Skeletal muscle tissue (tissue), 4 donors: ENCODE results near the gene HMCN1. TPM values are rescaled to one million over a fixed set of nuclear protein-coding genes. Genes with fewer than 3 reads are reported as not detected.

Experiments used
- H3K27ac ChIP-seq: one replicate; pipeline ENCODE4 v1.7.0; 2013; ENCODE audit warnings: mild to moderate bottlenecking, low read depth, low read length, inconsistent platforms
- H3K27me3 ChIP-seq, 3 donors: one replicate each; pipeline ENCODE4 v1.7.0; 2013; ENCODE audit warnings: low read length in 3 of 3; ENCODE audit not compliant: control insufficient read depth in 3 of 3, insufficient read depth in 3 of 3
- H3K36me3 ChIP-seq, 3 donors: one replicate each; pipeline ENCODE4 v1.7.0; 2013; ENCODE audit warnings: low read length in 3 of 3; ENCODE audit not compliant: control insufficient read depth in 3 of 3, insufficient read depth in 3 of 3
- H3K4me1 ChIP-seq, 3 donors: one replicate each; pipeline ENCODE4 v1.7.0; 2013; ENCODE audit warnings: low read length in 3 of 3, mild to moderate bottlenecking in 3 of 3; ENCODE audit not compliant: control insufficient read depth in 3 of 3, insufficient read depth in 3 of 3
- H3K4me3 ChIP-seq, 3 donors: one replicate each; pipeline ENCODE4 v1.7.0; 2013; ENCODE audit warnings: low read length in 3 of 3
- H3K9ac ChIP-seq, 3 donors: one replicate each; pipeline ENCODE4 v1.7.0; 2013; ENCODE audit warnings: low read length in 3 of 3, mild to moderate bottlenecking in 3 of 3, moderate library complexity in 2 of 3, low read depth in 1 of 3
- H3K9me3 ChIP-seq, 3 donors: one replicate each; pipeline ENCODE4 v1.7.0; 2013; ENCODE audit warnings: low read length in 3 of 3; ENCODE audit not compliant: control insufficient read depth in 3 of 3
- total RNA-seq: library from RNA; depleted of rRNA; stranded (reverse); fragments of >200 nt; gene quantifications from one replicate; pipeline ENCODE4 v1.2.3, GENCODE V29; 2014
- donor health status: Osteomylitis.

Gene HMCN1
- total RNA-seq, 1 donor from 2014 or later, result 16.7 TPM

DNA sequence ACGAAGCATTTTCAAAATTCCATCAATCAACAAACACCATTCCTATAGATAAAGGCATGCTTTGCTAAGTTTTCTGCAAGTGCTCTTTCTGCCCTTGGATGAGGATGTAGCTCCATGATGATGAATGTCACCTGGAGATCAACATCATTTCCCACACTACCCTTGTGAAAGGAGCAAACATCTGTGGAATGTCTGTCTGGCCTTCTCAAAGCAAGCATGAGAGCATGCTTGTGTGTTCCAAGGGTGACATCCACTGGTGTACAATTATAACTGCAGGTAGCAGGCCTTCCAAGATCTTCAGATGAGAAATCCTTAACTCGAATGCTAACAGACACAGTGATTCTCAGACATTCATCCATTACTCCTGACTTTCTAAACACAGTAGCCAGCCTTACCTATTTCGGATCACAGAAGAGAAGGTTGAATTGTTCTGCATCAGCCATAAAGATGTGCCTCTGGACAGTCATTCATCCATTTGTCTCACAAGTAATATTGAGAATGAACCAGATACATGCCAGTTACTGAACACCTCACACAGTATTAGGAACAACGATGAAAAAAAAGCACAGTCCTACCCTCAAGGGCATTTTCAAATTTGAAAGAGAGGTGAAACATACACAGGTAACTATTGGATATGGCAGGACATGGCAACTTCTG, 478.5 kb downstream of the HMCN1 start:
- H3K36me3 ChIP-seq, result no peaks in the 10 kb centered on the region

DNA sequence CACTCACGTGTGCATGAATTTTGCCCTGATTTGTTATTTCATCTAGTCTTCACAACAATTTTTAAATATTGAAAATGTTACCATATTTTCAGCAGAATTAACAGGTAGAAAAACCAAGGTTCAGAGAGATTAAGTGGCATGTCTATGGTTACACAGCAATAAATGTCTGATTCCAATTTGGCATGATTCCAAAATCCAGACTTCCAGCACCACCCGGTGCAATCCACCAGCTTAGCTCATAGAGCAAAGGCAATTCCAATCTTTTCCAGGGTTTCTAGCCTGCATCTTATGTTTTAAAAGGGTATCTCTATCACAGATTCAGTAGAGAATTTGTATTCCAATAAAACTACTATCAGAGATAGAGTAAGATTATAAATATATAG, 479.0 kb downstream of the HMCN1 start:
- no peak overlapping the region for H3K27ac ChIP-seq
- H3K4me1 ChIP-seq, result no peaks in the 10 kb centered on the region
- H3K36me3 ChIP-seq, result no peaks in the 10 kb centered on the region
- no peaks in the 10 kb centered on the region for H3K9me3 ChIP-seq
- H3K9ac ChIP-seq, result no peak overlapping the region
- no peak overlapping the region for H3K4me3 ChIP-seq
- H3K27me3 ChIP-seq, result no peaks in the 10 kb centered on the region

More for the DNA sequence above, 478.5 kb downstream of the HMCN1 start:
- no peak overlapping the region for H3K9ac ChIP-seq
- H3K4me3 ChIP-seq, result no peak overlapping the region
- H3K27me3 ChIP-seq, result no peaks in the 10 kb centered on the region
- peaks cover 0 to 2% (median 0%) of the 10 kb centered on the region in 3 donors for H3K4me1 ChIP-seq
- no peaks in the 10 kb centered on the region for H3K9me3 ChIP-seq
- H3K27ac ChIP-seq, result no peak overlapping the region

DNA sequence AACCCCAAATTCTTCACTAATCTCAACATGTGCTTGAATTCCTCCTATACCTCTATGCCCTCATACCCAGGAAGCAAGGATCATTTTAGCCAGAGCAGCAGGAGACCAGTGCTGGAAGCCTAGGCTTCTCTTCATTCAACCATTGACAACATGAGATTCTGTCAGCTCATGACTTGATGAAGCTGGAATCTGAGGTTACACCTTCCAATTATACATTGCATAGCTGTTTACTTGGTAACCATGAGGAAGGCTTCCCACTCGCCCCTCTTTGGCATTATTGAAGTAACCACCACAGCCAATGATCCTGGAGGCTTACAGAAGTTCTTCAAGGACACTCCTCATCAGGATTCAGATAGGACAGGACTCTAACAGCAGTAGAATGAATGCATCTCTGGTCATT, 480.6 kb downstream of the HMCN1 start:
- Histone ChIP-seq H3K36me3 (no peaks in the 10 kb centered on the region), H3K9ac (no peak overlapping the region), H3K27me3 (no peaks in the 10 kb centered on the region), H3K4me3 (no peak overlapping the region), H3K4me1 (no peaks in the 10 kb centered on the region), H3K9me3 (no peaks in the 10 kb centered on the region), H3K27ac (no peak overlapping the region)

DNA sequence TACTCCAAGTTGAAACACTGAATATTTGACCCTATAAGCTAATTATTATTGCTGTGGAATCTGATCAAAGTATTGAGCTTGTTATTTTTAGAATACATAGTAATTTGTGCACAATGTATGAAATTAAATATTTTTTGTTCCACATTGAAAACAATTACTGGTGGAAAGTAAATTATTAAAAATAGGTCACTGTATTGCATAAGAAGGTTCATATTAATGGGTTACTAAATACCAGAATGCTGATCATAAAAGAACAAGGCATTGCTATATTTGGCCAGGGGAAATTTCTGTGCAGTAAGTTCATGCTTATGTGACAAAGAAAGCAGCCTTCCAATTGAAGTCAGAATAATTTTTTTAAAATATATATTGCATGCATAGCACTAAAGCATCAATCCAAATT, 481.4 kb downstream of the HMCN1 start:
- H3K27me3 ChIP-seq, result no peaks in the 10 kb centered on the region
- no peak overlapping the region for H3K4me3 ChIP-seq
- H3K9me3 ChIP-seq, result no peaks in the 10 kb centered on the region
- no peak overlapping the region for H3K27ac ChIP-seq
- no peaks in the 10 kb centered on the region for H3K36me3 ChIP-seq
- H3K4me1 ChIP-seq, result no peaks in the 10 kb centered on the region
- no peak overlapping the region for H3K9ac ChIP-seq

DNA sequence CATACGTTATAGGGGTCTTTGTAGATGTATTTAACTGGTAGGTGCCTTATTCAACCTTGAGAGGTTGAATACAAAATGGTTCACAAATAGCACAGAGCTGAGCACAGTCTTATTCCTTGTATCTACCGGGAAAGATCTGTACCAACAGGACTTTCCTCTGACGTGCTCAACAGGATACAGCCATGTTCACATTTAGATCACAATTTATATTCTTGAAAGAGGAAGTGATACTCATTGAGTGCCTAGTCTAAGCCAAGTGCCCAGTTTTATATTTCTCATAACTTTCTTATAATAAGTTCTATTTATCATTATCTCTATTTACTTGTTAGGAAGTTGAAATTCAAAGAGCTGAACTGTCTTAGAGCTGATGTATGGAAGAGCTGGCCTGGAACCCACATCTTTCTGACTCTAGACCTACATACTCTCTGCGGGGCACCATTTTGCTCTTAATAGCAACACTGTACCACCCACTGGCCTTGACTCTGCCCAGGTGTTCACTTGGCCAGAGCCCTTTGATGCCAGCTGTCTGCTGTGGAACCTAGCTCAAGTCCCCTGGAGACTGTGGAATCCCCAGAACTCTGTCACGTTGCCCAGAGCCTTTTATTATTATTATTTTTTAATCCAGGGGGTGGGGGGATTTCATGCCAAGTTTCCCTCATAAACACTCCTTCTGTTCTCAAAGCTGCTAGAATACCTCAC, 484.6 kb downstream of the HMCN1 start:
- no peaks in the 10 kb centered on the region for H3K9me3 ChIP-seq
- no peak overlapping the region for H3K4me3 ChIP-seq
- no peaks in the 10 kb centered on the region for H3K27me3 ChIP-seq
- H3K36me3 ChIP-seq, result no peaks in the 10 kb centered on the region
- no peak overlapping the region for H3K27ac ChIP-seq
- no peaks in the 10 kb centered on the region for H3K4me1 ChIP-seq
- no peak overlapping the region for H3K9ac ChIP-seq

DNA sequence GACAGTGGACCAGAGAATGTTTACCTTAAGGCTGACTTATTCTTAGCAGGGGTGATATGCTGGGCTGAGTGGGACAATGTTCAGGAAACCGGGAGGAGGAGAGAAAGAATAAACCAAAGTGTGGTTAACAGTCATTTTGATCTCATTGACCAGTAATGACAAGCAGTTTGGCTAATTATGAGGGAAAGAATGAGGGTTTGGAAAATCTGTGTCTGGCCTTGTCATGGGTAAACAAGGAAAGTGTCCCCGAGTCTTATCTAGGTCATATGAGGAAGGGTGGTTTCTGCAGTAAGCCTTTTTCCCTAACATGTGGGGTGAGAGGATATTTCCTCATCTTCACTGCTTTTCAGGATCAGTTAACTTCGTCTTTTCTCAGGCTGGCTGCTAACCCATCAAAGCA, 485.9 kb downstream of the HMCN1 start:
- no peak overlapping the region for H3K9ac ChIP-seq
- no peaks in the 10 kb centered on the region for H3K36me3 ChIP-seq
- no peak overlapping the region for H3K4me3 ChIP-seq
- no peaks in the 10 kb centered on the region for H3K4me1 ChIP-seq
- no peaks in the 10 kb centered on the region for H3K9me3 ChIP-seq
- H3K27ac ChIP-seq, result no peak overlapping the region
- H3K27me3 ChIP-seq, result no peaks in the 10 kb centered on the region

DNA sequence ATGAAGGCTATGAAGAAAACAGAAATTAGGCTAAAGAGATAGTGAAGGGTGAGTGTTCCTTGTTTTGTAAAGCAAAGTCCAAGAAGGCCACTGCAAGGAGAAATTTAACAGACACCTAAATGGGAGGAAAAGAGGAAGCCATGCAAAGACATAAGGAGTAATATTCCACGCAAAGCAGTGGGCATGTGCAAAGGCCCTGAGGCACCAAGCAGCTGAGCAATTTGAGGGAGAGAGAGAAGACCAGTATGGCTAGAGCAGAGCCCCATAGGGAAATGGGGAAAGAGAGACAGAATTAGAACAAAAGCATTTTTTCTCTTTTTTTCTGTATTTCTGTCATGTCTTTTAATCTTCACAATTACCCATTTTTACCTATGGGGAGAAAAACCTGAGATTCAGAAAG, 486.7 kb downstream of the HMCN1 start:
- Histone ChIP-seq H3K9ac (no peak overlapping the region), H3K27ac (no peak overlapping the region), H3K9me3 (no peaks in the 10 kb centered on the region), H3K36me3 (no peaks in the 10 kb centered on the region), H3K4me1 (no peaks in the 10 kb centered on the region), H3K27me3 (no peaks in the 10 kb centered on the region), H3K4me3 (no peak overlapping the region)

DNA sequence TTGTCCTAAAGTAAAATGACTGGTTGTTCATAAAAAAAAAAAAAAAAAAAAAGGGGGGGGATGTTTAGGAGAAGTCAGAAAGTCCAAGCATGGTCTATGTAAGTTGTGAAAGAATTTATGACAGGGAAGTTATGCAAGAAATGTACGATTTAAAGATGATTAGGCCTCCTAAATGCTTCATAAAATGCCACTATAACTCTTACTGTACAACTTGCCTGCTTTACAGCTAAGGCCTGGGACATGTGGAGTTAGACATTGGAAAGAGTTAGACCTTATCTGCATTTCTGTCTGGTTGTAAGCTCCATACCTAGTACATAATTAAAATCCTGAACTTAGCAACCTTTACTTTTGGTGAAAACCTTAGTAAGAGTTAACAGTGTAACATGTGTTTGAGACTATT, 490.9 kb downstream of the HMCN1 start:
- Histone ChIP-seq H3K9me3 (no peaks in the 10 kb centered on the region), H3K36me3 (no peaks in the 10 kb centered on the region), H3K27me3 (no peaks in the 10 kb centered on the region), H3K4me1 (no peaks in the 10 kb centered on the region), H3K9ac (no peak overlapping the region), H3K27ac (no peak overlapping the region), H3K4me3 (no peak overlapping the region)

DNA sequence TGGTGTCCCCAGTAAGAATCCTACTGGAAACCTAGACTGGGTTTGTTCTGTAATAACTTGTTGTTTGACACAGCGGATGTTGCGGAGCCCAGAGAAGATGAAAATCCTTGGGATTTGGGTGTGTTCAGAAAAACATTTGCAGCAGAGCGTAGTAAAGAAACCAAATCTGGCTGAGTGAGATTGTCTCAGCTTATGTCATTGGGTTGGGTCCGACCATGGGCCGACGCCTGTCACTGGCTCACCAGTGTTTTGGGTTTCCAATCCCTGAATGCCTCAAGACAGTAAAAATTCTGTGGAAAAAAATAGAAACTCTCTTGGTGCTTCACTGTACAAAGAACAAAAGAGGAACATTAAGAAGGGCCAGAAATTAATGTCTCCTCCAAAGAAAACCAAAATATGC, 494.6 kb downstream of the HMCN1 start:
- no peaks in the 10 kb centered on the region for H3K4me1 ChIP-seq
- H3K36me3 ChIP-seq, result no peaks in the 10 kb centered on the region
- no peak overlapping the region for H3K4me3 ChIP-seq
- H3K27me3 ChIP-seq, result no peaks in the 10 kb centered on the region
- no peaks in the 10 kb centered on the region for H3K9me3 ChIP-seq
- no peak overlapping the region for H3K9ac ChIP-seq
- H3K27ac ChIP-seq, result no peak overlapping the region

DNA sequence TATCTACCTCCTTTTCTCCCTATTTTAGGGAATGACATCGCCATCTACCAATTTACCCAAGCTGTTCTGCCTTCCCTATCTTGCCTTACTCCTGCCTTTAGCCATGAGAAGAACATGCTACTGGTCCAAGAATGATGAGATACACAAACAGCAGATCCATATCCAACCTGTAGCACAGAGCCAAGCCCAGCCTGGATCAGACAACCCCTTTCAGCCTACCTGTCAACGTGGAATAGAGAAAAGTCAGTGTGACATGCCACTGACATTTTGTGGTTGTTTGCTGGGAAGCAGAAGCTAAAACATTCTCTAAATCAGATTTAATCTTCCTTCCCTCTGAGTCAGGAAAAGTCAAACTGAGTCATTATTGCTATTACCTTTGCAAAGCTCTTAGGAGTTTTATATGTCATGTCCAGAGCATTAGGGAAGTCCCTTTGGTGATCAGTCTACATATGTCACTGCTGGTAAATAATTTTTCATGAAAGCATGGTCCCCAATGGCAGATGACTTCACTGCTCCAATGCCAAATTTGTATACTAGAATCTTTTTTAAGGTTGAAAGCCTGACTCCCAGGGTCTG, 497.8 kb downstream of the HMCN1 start:
- Histone ChIP-seq H3K4me1 (no peaks in the 10 kb centered on the region), H3K27me3 (no peaks in the 10 kb centered on the region), H3K9me3 (no peaks in the 10 kb centered on the region), H3K9ac (no peak overlapping the region), H3K36me3 (no peaks in the 10 kb centered on the region), H3K4me3 (no peak overlapping the region), H3K27ac (no peak overlapping the region)
